ENCODE measurements around the gene GYG2. TPM values are rescaled to one million over a fixed set of nuclear protein-coding genes. Genes with fewer than 3 reads are reported as not detected.
A peak's percentile ranks its signal among the peaks of the same experiment; 100 is the strongest.

Gene GYG2
- total RNA-seq, 4 donors from 2014 or later, result 4.6 to 18.1 (median 8.6) TPM

- 80% methylated on average over 1 of the region's 1 CpG for WGBS
- no peak for DNase-seq (ENCODE audit: extremely low spot score)
- H3K4me3 ChIP-seq, result no peak overlapping the region
- intact Hi-C loops (cut with DNase I), result no loop called here
- H3K4me1 ChIP-seq, result no peaks in the 10 kb centered on the region
- TF ChIP-seq CTCF (IDR thresholded peaks at IDR 0.05), result no peak
- peaks cover 0 to 6% (median 0%) of the 10 kb centered on the region in 4 donors for H3K9me3 ChIP-seq
- H3K27ac ChIP-seq (replicated peaks in 1 of 4), result no peak overlapping the region
- no peaks in the 10 kb centered on the region for H3K27me3 ChIP-seq
- no peaks in the 10 kb centered on the region for H3K36me3 ChIP-seq
Observed at GRCh38 chrX:2840961-2841360, 12.2 kb downstream of the GYG2 start.

- peaks cover 0 to 6% (median 0%) of the 10 kb centered on the region in 4 donors for H3K9me3 ChIP-seq
- intact Hi-C loops (cut with DNase I), result no loop called here
- H3K27me3 ChIP-seq, result no peaks in the 10 kb centered on the region
- no peak overlapping the region for H3K4me3 ChIP-seq
- no peaks in the 10 kb centered on the region for H3K36me3 ChIP-seq
- DNase-seq (ENCODE audit: extremely low spot score), result no peak
- no peak for TF ChIP-seq POLR2A (IDR thresholded peaks at IDR 0.05; ENCODE audit: low read depth)
- TF ChIP-seq POLR2AphosphoS5 (IDR thresholded peaks at IDR 0.05), result no peak
- no peak for TF ChIP-seq EP300 (IDR thresholded peaks at IDR 0.05)
- TF ChIP-seq CTCF (IDR thresholded peaks at IDR 0.05), result no peak
- no peak overlapping the region for H3K27ac ChIP-seq (replicated peaks in 1 of 4)
- no peaks in the 10 kb centered on the region for H3K4me1 ChIP-seq
- 64% methylated on average over 8 of the region's 9 CpGs for WGBS
Observed at GRCh38 chrX:2841537-2841936, 12.8 kb downstream of the GYG2 start.

- DNase-seq (ENCODE audit: extremely low spot score), result no peak
- Histone ChIP-seq H3K9me3 (no peaks in the 10 kb centered on the region), H3K4me1 (peaks cover 0 to 7% (median 3%) of the 10 kb centered on the region in 4 donors), H3K36me3 (no peaks in the 10 kb centered on the region), H3K4me3 (no peak overlapping the region), H3K27ac (replicated peaks in 1 of 4) (no peak overlapping the region), H3K27me3 (no peaks in the 10 kb centered on the region)
- TF ChIP-seq CTCF (IDR thresholded peaks at IDR 0.05) (no peak), POLR2A (IDR thresholded peaks at IDR 0.05; ENCODE audit: low read depth) (no peak), EP300 (IDR thresholded peaks at IDR 0.05) (no peak)
- intact Hi-C loops (cut with DNase I), result no loop called here
Observed at GRCh38 chrX:2846992-2847391, 18.3 kb downstream of the GYG2 start.

- intact Hi-C loops (cut with DNase I), result no loop called here
- H3K9me3 ChIP-seq, result no peaks in the 10 kb centered on the region
- H3K4me3 ChIP-seq, result peak overlapping the region in 2 of 4 donors; percentile 20 to 32
- TF ChIP-seq EP300 (IDR thresholded peaks at IDR 0.05) (no peak), CTCF (IDR thresholded peaks at IDR 0.05) (no peak), POLR2AphosphoS5 (IDR thresholded peaks at IDR 0.05) (no peak), POLR2A (IDR thresholded peaks at IDR 0.05; ENCODE audit: low read depth) (no peak)
- WGBS, result 67% methylated on average over 9 of the region's 9 CpGs
- no peaks in the 10 kb centered on the region for H3K36me3 ChIP-seq
- peak overlapping the region; percentile 22 to 43 (median 31) for H3K27ac ChIP-seq (replicated peaks in 1 of 4)
- no peak for DNase-seq (ENCODE audit: extremely low spot score)
- H3K4me1 ChIP-seq, result peaks cover 0 to 7% (median 3%) of the 10 kb centered on the region in 4 donors
- no peaks in the 10 kb centered on the region for H3K27me3 ChIP-seq
Observed at GRCh38 chrX:2848871-2849301, 20.2 kb downstream of the GYG2 start.

- TF ChIP-seq POLR2AphosphoS5 (IDR thresholded peaks at IDR 0.05) (no peak), POLR2A (IDR thresholded peaks at IDR 0.05; ENCODE audit: low read depth) (no peak), EP300 (IDR thresholded peaks at IDR 0.05) (no peak), CTCF (IDR thresholded peaks at IDR 0.05) (no peak)
- no peaks in the 10 kb centered on the region for H3K36me3 ChIP-seq
- H3K4me3 ChIP-seq, result no peak overlapping the region
- no peaks in the 10 kb centered on the region for H3K9me3 ChIP-seq
- intact Hi-C loops (cut with DNase I), result no loop called here
- H3K27me3 ChIP-seq, result no peaks in the 10 kb centered on the region
- peaks cover 0 to 2% (median 0%) of the 10 kb centered on the region in 4 donors for H3K4me1 ChIP-seq
- H3K27ac ChIP-seq (replicated peaks in 1 of 4), result no peak overlapping the region
- WGBS, result 95% methylated on average over 15 of the region's 21 CpGs
- DNase-seq (ENCODE audit: extremely low spot score), result no peak
Observed at GRCh38 chrX:2854918-2855317, 26.2 kb downstream of the GYG2 start.

All from esophagus muscularis mucosa (tissue), 4 donors.